Neural cell (in vitro differentiated cells): ENCODE data around the gene SSTR5. TPM values are rescaled to one million over a fixed set of nuclear protein-coding genes. Genes with fewer than 3 reads are reported as not detected.

Experiments used
- H2AFZ ChIP-seq: fragments of 200-600, 300-800 bp; sonication (generic), shearing (Covaris generic); 2 replicates; pipeline ENCODE4 v1.6.0; 2014; ENCODE audit warnings: low read depth, mild to moderate bottlenecking, antibody characterized with exemption, low read length, moderate library complexity
- H3F3A ChIP-seq: fragments of 200-600 bp; shearing (Covaris generic); 2 replicates; pipeline ENCODE4 v1.6.1; 2016; ENCODE audit warnings: mild to moderate bottlenecking, moderate library complexity, mixed read lengths, antibody characterized with exemption, low read length; ENCODE audit not compliant: insufficient read depth, poor library complexity, severe bottlenecking
- H3K27ac ChIP-seq: fragments of 200-600, 300-800 bp; sonication (generic), shearing (Covaris generic); 2 replicates; pipeline ENCODE4 v1.5.1; 2014; ENCODE audit warnings: mild to moderate bottlenecking, low read length, moderate library complexity
- H3K27me3 ChIP-seq: fragments of 300-800, 200-600 bp; sonication (generic), shearing (Covaris generic); 2 replicates; pipeline ENCODE4 v1.6.0; 2014; ENCODE audit warnings: mild to moderate bottlenecking, low read depth, low read length, moderate library complexity; ENCODE audit not compliant: insufficient read depth
- H3K36me3 ChIP-seq: fragments of 300-800, 200-600 bp; sonication (generic), shearing (Covaris generic); 2 replicates; pipeline ENCODE4 v1.5.1; 2014; ENCODE audit warnings: mild to moderate bottlenecking, antibody characterized with exemption, low read length, moderate library complexity; ENCODE audit not compliant: insufficient read depth
- H3K4me2 ChIP-seq: fragments of 300-800, 200-600 bp; sonication (generic), shearing (Covaris generic); 2 replicates; pipeline ENCODE4 v1.6.0; 2014; ENCODE audit warnings: mild to moderate bottlenecking, low read length
- H3K4me3 ChIP-seq: fragments of 300-800, 200-600 bp; sonication (generic), shearing (Covaris generic); 2 replicates; pipeline ENCODE4 v1.5.1; 2014; ENCODE audit warnings: mild to moderate bottlenecking, low read length, moderate library complexity
- H3K79me2 ChIP-seq: fragments of 200-600 bp; shearing (Covaris generic); replicated peaks from 2 replicates; pipeline ENCODE4 v1.6.0; 2014; ENCODE audit warnings: mild to moderate bottlenecking, low read length, moderate library complexity; ENCODE audit not compliant: insufficient read depth
- H3K9ac ChIP-seq: fragments of 300-800, 200-600 bp; sonication (generic), shearing (Covaris generic); 2 replicates; pipeline ENCODE4 v1.6.1; 2016; ENCODE audit warnings: mild to moderate bottlenecking, low read length, mixed read lengths
- H3K9me2 ChIP-seq: fragments of 200-600 bp; shearing (Covaris generic); 2 replicates; pipeline ENCODE4 v1.6.1; 2016; ENCODE audit warnings: mild to moderate bottlenecking, low read length, mixed read lengths; ENCODE audit not compliant: insufficient read depth
- H3K9me3 ChIP-seq: fragments of 200-600, 300-800 bp; sonication (generic), shearing (Covaris generic); 2 replicates; pipeline ENCODE4 v1.6.1; 2016; ENCODE audit warnings: mild to moderate bottlenecking, mixed run types, low read length, moderate library complexity, mixed read lengths
- H4K20me1 ChIP-seq: fragments of 200-600 bp; shearing (Covaris generic); 2 replicates; pipeline ENCODE4 v1.6.1; 2016; ENCODE audit warnings: mild to moderate bottlenecking, mixed run types; ENCODE audit not compliant: insufficient read depth
- CTCF ChIP-seq: fragments of 450-650 bp; IDR thresholded peaks from 2 replicates; pipeline ENCODE4 v1.5.1; 2014; ENCODE audit warnings: antibody characterized with exemption, mild to moderate bottlenecking, moderate library complexity; ENCODE audit not compliant: poor library complexity, severe bottlenecking
- EP300 ChIP-seq: fragments of 450-650 bp; conservative IDR thresholded peaks from 2 replicates; pipeline ENCODE4 v1.6.1; 2014; ENCODE audit warnings: antibody characterized with exemption, mild to moderate bottlenecking, moderate library complexity; ENCODE audit not compliant: poor library complexity, severe bottlenecking
- EZH2 ChIP-seq: fragments of 200-600, 300-800 bp; shearing (Covaris generic), sonication (generic); IDR thresholded peaks from 2 replicates; pipeline ENCODE4 v1.6.1; 2014; ENCODE audit warnings: antibody characterized with exemption, low read length, borderline replicate concordance, mild to moderate bottlenecking; ENCODE audit not compliant: insufficient read depth, poor library complexity, severe bottlenecking
- MXI1 ChIP-seq: fragments of 450-650 bp; conservative IDR thresholded peaks from 2 replicates; pipeline ENCODE4 v1.6.1; 2014; ENCODE audit warnings: antibody characterized with exemption, mild to moderate bottlenecking; ENCODE audit not compliant: poor library complexity, severe bottlenecking
- POLR2AphosphoS5 ChIP-seq: IDR thresholded peaks from 2 replicates; pipeline ENCODE4 v1.6.1; 2012
- RAD21 ChIP-seq: fragments of 450-650 bp; conservative IDR thresholded peaks from 2 replicates; pipeline ENCODE4 v1.6.1; 2014; ENCODE audit warnings: antibody characterized with exemption, mild to moderate bottlenecking, moderate library complexity
- SMC3 ChIP-seq: fragments of 450-650 bp; conservative IDR thresholded peaks from 2 replicates; pipeline ENCODE4 v1.6.1; 2014; ENCODE audit warnings: antibody characterized with exemption, mild to moderate bottlenecking, moderate library complexity; ENCODE audit not compliant: poor library complexity
- TAF1 ChIP-seq: IDR thresholded peaks from 2 replicates; pipeline ENCODE4 v1.6.1; 2012; ENCODE audit warnings: low read depth
- polyA plus RNA-seq: library from polyadenylated mRNA; depleted of rRNA; stranded (reverse); fragments of >200 nt; gene quantifications from 2 replicates; pipeline ENCODE4 v1.2.3, GENCODE V29; 2014
- TF ChIP-seq, protein P1 (sequence below): IDR thresholded peaks from 2 replicates; pipeline ENCODE4 v1.6.1; 2012; ENCODE audit warnings: borderline replicate concordance

Gene SSTR5
- polyA plus RNA-seq, 1 donor from 2014 or later, result not detected

DNA sequence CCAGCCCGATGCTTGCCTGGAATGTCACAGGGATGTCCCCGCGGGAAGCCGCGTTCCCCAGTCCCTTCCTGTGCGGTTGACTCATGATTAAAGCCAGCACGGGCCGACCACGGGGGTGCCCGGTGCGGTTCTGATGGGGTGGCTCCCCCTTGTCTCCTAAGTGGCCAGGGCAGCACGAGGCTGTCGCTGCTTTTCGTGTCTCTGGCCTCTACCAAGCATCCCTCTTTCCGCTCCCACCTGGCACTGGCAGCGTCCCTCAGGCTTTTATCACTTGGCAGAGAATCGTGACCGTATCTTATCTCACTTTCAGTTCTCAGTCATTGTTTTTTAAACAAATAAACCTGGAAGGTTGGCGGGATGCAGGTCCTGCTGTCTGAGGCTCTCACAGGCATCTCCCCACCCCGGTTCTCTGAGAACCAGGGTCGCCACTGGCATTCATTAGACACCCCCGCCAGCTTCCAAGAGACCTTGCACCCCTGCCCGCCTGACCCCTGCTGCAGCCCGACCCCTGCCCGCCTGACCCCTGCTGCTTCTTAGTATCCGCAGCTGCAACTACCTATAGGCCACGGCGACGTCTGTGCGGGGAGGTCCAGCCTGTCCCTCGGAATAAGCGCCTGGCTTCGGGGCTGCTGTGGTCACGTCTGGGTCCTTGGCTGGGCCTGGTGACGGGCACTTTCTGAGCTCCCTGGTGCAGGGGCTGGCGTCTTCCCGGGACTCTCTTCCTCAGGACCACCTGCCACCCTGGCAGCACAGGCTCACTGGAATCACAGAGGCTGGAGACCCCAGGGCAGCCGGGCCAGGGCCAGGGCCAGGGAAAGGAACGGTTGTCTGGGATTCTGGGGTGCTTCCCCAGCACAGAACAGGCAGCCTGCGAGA, 16.0 kb downstream of the SSTR5 start:
- H3K9ac ChIP-seq, result no peak overlapping the region
- H3K27me3 ChIP-seq, result no peaks in the 10 kb centered on the region
- H3K36me3 ChIP-seq, result no peaks in the 10 kb centered on the region
- H3K4me3 ChIP-seq, result no peak overlapping the region
- TF ChIP-seq, protein P1, sequence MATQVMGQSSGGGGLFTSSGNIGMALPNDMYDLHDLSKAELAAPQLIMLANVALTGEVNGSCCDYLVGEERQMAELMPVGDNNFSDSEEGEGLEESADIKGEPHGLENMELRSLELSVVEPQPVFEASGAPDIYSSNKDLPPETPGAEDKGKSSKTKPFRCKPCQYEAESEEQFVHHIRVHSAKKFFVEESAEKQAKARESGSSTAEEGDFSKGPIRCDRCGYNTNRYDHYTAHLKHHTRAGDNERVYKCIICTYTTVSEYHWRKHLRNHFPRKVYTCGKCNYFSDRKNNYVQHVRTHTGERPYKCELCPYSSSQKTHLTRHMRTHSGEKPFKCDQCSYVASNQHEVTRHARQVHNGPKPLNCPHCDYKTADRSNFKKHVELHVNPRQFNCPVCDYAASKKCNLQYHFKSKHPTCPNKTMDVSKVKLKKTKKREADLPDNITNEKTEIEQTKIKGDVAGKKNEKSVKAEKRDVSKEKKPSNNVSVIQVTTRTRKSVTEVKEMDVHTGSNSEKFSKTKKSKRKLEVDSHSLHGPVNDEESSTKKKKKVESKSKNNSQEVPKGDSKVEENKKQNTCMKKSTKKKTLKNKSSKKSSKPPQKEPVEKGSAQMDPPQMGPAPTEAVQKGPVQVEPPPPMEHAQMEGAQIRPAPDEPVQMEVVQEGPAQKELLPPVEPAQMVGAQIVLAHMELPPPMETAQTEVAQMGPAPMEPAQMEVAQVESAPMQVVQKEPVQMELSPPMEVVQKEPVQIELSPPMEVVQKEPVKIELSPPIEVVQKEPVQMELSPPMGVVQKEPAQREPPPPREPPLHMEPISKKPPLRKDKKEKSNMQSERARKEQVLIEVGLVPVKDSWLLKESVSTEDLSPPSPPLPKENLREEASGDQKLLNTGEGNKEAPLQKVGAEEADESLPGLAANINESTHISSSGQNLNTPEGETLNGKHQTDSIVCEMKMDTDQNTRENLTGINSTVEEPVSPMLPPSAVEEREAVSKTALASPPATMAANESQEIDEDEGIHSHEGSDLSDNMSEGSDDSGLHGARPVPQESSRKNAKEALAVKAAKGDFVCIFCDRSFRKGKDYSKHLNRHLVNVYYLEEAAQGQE, result no peak
- TF ChIP-seq RAD21, result no peak
- no peak for TF ChIP-seq CTCF
- TF ChIP-seq POLR2AphosphoS5, result no peak
- no peak for TF ChIP-seq MXI1
- no peak for TF ChIP-seq EP300
- TF ChIP-seq EZH2, result no peak
- no peak for TF ChIP-seq TAF1
- TF ChIP-seq SMC3, result no peak
- H3F3A ChIP-seq, result no peaks in the 10 kb centered on the region
- no peak overlapping the region for H3K27ac ChIP-seq
- no peaks in the 10 kb centered on the region for H4K20me1 ChIP-seq
- no peaks in the 10 kb centered on the region for H3K9me2 ChIP-seq
- H2AFZ ChIP-seq, result no peak overlapping the region
- H3K9me3 ChIP-seq, result no peaks in the 10 kb centered on the region
- H3K79me2 ChIP-seq, result no peaks in the 10 kb centered on the region
- no peak overlapping the region for H3K4me2 ChIP-seq

- Histone ChIP-seq H3K27ac (no peak overlapping the region), H3K9me3 (no peaks in the 10 kb centered on the region), H3K9ac (no peak overlapping the region), H3K27me3 (no peaks in the 10 kb centered on the region), H2AFZ (no peak overlapping the region), H3K4me3 (no peak overlapping the region), H3K4me2 (no peak overlapping the region), H4K20me1 (no peaks in the 10 kb centered on the region), H3K36me3 (no peaks in the 10 kb centered on the region), H3F3A (no peaks in the 10 kb centered on the region), H3K9me2 (no peaks in the 10 kb centered on the region), H3K79me2 (no peaks in the 10 kb centered on the region)
- TF ChIP-seq POLR2AphosphoS5, result no peak
- no peak for TF ChIP-seq SMC3
- TF ChIP-seq, protein P1, result no peak
- TF ChIP-seq CTCF, result no peak
- no peak for TF ChIP-seq RAD21
- no peak for TF ChIP-seq EZH2
- no peak for TF ChIP-seq TAF1
- TF ChIP-seq MXI1, result no peak
- no peak for TF ChIP-seq EP300
Measured at GRCh38 chr16:1089439-1089821, 16.9 kb downstream of the SSTR5 start.
